Measurements from ENCODE around the gene ASIC1.

DNA sequence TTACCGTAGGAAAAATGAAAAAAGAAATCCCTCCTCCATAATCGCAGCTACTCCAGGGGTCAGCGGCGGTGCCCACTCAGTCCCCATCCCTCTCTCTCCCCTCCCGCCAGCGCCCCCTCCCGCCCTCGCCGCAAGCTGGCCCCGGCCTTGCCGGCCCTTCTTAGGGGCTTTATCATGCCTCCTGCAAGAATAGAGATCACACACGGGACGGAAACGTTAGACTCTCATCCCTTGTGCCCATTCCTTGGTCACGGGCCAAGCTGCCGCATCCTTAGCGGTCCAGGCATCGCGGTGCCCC, 53.9 kb downstream of the ASIC1 start:
- TF ChIP-seq, protein P1, sequence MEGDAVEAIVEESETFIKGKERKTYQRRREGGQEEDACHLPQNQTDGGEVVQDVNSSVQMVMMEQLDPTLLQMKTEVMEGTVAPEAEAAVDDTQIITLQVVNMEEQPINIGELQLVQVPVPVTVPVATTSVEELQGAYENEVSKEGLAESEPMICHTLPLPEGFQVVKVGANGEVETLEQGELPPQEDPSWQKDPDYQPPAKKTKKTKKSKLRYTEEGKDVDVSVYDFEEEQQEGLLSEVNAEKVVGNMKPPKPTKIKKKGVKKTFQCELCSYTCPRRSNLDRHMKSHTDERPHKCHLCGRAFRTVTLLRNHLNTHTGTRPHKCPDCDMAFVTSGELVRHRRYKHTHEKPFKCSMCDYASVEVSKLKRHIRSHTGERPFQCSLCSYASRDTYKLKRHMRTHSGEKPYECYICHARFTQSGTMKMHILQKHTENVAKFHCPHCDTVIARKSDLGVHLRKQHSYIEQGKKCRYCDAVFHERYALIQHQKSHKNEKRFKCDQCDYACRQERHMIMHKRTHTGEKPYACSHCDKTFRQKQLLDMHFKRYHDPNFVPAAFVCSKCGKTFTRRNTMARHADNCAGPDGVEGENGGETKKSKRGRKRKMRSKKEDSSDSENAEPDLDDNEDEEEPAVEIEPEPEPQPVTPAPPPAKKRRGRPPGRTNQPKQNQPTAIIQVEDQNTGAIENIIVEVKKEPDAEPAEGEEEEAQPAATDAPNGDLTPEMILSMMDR (conservative IDR thresholded peaks at IDR 0.05): no peak
- no peak for TF ChIP-seq ZFX (IDR thresholded peaks at IDR 0.05)
